GM12872 (cell line): ENCODE data around the gene PEPD.

Experiments used
- CTCF ChIP-seq: IDR thresholded peaks from 3 replicates; pipeline ENCODE4 v1.5.1; 2011; ENCODE audit warnings: low read depth, mild to moderate bottlenecking, low read length, moderate library complexity; ENCODE audit not compliant: insufficient read depth

Gene PEPD

GRCh38 chr19:33447336-33448158, 74.0 kb downstream of the PEPD start:
- TF ChIP-seq CTCF: no peak

GRCh38 chr19:33446330-33447293, 75.0 kb downstream of the PEPD start:
- TF ChIP-seq CTCF: no peak

GRCh38 chr19:33445442-33446329, 75.9 kb downstream of the PEPD start:
- no peak for TF ChIP-seq CTCF

DNA sequence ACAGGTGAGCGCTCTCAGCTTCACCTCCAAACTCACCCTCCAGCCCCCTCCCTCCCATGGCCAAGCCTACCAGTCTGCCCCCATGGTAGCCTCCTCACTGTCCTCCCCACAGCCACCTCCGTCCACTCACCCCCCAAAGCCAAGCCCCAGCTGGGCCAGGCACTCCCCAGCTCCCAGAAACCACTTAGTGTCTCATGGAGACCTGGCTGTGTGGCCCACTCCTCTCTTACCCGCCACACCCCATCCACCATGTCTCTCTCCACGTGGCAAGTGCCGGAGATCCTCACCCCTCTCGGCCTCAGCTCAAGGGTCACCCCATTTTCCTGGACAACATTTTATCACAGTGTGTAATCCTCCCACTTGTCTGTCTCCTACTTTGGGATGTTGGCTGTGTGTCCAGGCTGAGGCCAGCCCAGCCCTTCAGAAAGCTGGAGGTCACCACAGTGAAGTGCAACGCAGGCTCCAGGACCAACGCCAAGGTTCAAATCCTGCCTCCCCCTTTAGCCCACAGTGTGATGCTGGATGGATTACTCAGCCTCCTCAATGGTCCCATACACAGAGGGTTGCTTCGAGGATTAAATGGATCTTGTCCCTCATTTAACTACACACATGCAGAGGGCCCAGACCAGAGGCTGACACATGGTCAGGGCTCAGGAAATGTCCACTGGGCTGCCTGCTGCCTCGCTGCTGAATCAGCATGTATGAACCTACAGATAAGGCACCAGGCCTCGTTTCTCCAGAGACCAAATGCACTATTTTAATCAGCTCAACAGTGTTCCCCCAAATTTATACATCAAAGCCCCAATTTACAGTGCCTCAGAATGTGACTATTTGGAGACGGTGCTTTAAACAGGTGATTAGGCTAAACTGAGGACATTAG, 76.8 kb downstream of the PEPD start:
- no peak for TF ChIP-seq CTCF

DNA sequence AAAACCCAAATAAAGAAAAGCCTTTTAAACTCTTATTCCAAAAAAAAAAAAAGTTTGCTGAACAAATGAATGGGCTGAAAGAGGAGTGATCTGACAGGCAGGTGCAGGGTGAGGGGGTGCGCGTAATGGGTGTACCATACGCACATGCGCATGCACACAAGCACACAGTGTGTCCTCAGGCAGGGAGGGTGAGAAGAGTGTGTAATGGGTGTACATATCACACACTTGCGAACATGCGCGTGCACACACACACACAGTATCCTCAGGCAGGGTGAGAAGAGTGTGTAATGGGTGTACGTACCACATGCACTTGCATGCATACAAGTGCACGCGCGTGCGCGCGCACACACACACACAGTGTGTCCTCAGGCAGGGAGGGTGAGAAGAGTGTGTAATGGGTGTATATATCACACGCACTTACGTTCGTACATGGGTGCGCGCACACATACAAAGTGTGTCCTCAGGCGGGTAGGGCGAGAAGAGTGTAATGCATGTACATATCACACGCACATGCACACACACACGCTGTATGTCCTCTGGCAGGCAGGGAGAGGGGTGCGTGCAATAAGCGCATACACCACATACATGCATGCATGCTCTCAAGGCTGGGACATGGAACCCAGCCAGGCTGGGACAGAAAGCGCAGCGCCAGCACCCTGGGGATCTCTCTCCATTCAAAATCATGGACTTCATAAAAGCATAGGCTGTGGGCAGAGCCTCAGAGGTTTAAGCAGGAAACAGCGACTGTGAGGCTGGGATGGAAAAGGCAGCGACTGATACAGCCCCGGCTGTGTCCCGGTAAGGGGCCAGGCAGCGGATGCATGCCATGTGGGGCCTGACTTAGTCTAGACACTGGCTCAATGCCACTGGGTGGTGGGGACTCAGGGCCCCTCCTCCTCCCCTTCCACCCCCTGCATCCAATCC, 77.7 kb downstream of the PEPD start:
- no peak for TF ChIP-seq CTCF

DNA sequence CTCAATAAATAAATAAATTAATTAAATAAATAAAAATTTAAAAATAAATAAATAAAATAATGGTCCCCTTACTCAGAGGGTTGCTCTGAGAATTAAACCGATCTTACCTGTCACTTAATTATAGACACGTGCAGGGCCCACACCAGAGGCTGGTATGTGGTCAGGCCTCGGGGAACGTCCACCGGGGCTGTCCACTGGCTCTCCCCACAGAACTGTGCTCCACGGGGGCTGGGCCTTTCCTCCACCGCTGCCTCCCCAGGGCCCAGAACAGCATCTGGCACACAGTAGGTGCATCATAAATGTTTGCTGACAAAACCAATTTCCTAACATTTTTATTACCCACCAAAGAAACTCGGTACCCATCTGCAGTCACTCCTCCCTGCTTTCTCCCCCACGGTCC, 78.9 kb downstream of the PEPD start:
- TF ChIP-seq CTCF: no peak
